NCI-H146 (cell line): Measurements from ENCODE around the gene NPB.

Experiments
- DNase-seq: peaks from one replicate; lab custom pipeline; 2025; lab: John Stamatoyannopoulos, UW

Gene NPB

GRCh38 chr17:81926451-81927151, 24.6 kb downstream of the NPB start:
- peak; percentile 80 for DNase-seq

GRCh38 chr17:81927152-81927652, 25.2 kb downstream of the NPB start:
- no peak for DNase-seq

GRCh38 chr17:81927653-81928543, 25.9 kb downstream of the NPB start, which contains the start of gene MAFG:
MAFG (minus strand) TSS chr17:81927735; CDS start chr17:81923185, 4,550 bp downstream.
- DNase-seq: peak; percentile 96

- DNase-seq: peak; percentile 61
Measured at GRCh38 chr17:81928544-81929252, 26.7 kb downstream of the NPB start.

- DNase-seq: no peak
Measured at GRCh38 chr17:81929253-81930141, 27.5 kb downstream of the NPB start.

GRCh38 chr17:81930142-81931125, 28.4 kb downstream of the NPB start:
- DNase-seq: no peak

GRCh38 chr17:81931189-81931556, 29.1 kb downstream of the NPB start:
- no peak for DNase-seq

GRCh38 chr17:81931557-81932332, 29.7 kb downstream of the NPB start:
- no peak for DNase-seq

- no peak for DNase-seq
Measured at GRCh38 chr17:81932333-81932983, 30.4 kb downstream of the NPB start.

- no peak for DNase-seq
Measured at GRCh38 chr17:81933178-81933699, 31.2 kb downstream of the NPB start.

GRCh38 chr17:81934098-81934757, 32.2 kb downstream of the NPB start:
- no peak for DNase-seq

GRCh38 chr17:81934850-81935708, 33.0 kb downstream of the NPB start:
- no peak for DNase-seq

- no peak for DNase-seq
Measured at GRCh38 chr17:81935709-81936084, 33.7 kb downstream of the NPB start.

- DNase-seq: no peak
Measured at GRCh38 chr17:81939218-81939617, 37.2 kb downstream of the NPB start.

GRCh38 chr17:81939881-81940385, 37.9 kb downstream of the NPB start:
- DNase-seq: no peak

- DNase-seq: no peak
Measured at GRCh38 chr17:81940538-81941483, 38.8 kb downstream of the NPB start.
